Activated CD4-positive, alpha-beta T cell treated with anti-CD3 and anti-CD28 coated beads, Interleukin-2, amount 50 U/mL, for 1 hour (primary cell): ENCODE results near the gene PAPOLA.

ENCODE experiments used
- DNase-seq: peaks from one replicate; pipeline ENCODE4 v3.0.0-alpha.2; 2020

PAPOLA gene

DNA sequence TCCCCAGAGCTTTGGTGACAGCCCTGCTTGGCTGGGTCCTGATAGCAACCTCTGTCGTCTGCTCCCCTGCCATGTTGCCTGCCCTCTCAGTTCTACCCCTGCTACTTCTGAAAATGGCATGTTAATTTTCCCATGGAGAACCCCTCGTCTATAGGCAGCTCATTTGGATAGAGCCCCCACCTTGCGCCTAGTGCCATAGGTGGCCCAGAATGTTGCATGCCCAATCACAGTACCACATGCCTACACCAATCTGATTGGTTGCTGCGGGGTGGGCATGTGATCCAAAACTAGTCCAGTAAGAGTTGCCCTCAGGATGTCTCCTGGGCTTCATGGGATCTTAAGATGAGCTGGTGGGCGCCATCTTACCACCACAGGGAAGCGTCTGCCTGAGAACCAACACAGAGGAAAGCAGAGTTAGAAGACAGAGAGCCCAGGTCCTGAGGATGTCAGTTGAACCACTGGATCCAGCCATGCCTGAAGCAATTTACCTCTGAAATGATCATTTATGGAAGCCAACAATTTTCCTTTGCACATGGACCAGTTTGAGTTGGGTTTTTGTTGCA is 85.7 kb downstream of the PAPOLA start:
- DNase-seq, result no peak

DNA sequence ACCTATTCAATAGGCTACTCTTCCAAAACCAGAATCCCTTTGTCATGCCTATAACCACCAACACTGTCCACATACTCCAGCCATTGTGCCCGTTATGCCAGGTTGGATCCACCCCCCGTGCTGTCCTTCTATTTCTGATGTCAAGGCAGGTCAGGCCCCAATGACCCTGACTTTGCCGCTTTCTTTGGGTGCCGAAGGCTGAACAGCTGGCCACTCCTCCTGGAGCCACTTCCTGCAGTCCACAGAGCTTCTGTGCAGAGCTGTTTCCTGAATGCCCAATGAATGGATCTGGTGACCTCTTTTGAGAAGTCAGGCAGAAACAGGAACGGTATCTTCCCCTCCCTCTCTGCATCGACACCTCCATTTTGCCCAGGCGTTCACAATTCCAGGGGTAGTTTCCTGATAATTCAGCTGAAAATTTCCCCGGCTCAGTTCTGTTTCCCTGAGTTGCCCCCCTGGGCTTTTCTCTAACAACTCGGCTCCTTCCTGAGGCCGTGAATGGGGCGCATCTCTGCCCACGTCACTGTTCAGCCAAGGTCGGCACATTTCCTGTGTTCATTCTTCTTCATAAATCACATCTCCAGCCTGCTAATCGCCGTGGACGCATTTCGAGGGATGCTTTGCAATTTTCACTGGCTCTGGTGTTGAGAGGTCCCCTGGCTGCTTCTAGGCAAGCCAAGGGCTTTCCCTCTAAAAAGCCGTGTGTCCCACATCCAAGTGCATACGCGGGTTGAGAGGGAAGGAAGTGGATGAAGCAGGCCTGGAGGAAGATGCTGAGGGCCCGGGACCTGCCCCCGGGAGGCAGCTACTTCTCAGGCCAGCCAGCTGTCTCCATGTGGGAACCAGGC is 86.5 kb downstream of the PAPOLA start:
- no peak for DNase-seq

DNA sequence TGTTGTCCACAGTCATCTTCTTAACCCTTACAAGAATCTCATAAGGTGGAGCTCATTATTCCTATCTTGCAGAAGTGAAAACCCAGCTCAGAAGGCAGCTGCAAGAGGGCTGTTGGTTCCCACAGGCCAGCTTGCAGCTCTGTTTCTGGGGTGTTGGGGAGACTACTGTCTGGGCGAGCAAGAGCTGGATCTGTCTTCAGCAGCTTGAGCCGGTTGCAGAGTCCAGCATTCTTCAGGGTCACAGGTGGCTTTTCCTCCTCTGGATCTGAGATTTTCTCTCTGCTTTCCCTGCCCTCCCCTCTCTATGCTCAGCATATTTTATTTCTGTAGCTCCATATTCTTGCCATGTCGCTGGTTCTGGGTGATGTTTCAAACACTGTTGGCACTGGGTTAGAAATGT is 87.4 kb downstream of the PAPOLA start:
- DNase-seq, result no peak

DNA sequence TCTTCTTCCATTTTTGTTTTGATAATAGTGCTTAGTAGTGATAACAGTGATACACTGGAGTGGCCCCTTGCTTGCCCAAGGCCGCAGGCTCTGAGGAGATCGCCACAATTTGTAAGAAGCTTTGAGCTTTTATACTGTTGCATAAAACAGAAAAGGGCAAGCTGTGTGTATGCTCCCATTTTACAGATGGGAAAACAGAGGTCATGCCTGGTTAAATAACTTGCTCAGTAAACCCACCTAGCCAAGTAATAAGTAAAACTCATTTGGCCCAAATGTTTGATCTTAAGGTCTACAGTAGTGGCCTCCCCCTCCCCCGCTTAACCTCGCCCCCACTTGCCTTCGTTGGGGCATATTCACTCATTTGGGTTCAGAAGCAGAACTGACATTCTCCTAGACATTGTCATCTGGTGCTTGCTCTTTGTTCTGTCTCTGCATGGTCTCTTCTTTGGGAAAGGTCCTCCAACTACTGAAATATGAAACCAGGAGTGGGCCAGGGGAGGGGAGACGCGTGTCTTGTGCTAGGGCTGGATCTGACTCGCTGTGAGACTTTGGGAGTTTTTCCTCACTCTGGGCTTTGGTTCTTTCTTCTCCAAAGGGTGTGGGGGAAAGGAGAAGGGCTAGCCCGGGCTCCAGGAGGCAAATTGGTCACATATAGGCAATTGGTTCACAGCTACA is 88.1 kb downstream of the PAPOLA start:
- no peak for DNase-seq

DNA sequence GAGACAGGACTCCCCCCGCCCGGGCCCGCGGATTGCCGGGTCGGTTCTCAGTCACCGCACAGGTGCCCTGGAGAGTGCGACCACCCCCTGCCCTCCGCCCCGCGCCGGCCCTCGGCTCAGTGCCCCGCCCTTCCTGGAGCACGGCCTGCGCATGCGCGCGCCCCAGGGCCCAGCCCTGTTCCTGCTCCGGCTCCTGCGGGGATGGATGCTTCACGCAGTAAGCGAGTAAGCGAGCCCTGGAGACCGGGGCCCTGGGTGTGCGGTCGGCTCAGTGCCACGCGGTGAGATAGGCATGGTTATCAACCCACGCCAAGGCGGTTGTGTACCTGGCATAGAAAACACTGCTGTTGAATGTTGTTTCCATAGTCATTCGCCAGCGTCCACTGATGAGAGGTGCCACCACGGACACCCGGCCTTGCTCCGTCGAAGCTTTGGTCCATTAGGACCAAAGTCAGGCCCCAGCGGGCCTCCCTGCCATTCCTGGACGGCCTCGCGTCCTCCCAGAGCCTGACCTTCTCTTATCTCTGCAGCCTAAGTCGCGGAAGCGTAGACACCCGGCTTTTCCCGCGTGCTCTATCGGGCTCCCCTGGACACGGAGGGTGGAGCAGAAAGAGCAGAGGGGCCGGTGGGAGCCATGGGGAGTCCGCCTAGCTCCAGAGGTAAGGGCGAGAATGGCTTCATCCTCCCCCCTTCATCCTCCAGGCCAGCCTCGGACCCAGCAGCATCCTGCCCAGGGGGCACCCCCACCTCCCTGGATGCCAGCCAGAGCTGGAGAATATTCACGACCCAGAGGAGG is 90.6 kb downstream of the PAPOLA start:
- peak; percentile 52 for DNase-seq

DNA sequence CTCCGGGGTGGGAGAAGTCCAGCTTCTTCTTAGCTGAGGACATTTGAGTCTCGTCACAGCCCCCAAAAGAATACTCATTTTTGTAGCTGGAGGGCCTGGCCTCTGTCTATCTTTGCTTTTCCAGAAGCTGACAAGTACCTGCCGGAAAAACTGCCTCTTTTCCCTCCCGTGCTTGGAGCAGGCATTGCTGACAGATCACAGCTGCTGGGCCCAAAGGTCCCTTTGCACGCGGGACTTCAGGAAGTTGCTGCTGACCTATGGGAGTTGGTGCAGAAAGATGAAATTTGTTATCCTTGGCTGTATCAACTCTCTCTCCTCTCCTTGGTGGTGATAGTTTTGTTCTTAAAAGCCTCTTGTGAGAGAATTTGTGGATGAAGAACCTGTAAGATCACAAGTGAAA is 92.8 kb downstream of the PAPOLA start:
- DNase-seq, result no peak

DNA sequence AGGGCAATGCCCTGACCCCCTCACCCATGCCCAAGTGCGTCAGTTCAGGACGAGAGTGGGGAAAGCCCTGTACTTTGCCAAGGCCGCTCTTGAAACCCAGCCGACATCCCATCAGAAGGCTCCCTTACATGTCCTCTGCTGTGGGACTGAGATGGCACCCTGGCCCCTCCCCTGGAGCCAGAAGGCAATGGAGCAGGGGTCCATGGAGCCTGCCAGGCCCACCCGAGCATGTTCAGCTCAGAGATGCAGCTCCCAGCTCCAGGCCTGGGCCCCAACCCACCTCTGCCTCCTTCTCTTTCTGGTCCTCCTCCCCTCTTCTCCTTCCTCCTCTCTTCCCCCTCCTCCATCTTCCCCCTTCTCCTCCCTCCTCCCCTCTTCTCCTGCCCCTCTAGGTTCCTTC is 95.5 kb downstream of the PAPOLA start:
- no peak for DNase-seq

DNA sequence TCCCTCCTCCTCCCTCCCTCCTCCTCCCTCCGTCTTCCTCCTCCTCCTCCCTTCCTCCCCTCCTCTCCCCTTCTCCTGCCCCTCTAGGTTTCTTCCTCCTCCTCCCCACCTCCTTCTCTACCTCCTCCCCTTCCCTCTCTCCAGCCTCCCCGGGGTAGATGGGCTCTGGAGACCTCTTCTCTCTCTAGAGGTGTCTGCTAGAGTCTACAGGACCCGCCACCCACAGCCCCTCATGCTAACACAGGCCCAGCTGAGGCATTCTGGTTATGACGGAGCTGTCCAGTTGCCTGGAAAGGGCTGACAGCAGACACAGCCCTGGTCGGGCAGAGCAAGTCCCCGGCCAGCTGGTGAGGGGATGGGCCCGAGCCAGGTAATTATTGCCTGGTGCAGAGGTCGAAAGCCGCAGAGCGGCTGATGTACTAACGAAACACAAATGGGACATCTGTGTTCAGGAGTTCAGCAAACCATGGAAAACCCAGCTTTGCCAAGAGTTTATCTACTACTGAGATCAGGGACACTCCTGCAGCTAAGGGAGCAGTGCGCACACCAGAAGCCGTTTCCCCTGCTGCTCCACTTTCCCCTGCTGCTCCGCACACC is 96.2 kb downstream of the PAPOLA start:
- no peak for DNase-seq

DNA sequence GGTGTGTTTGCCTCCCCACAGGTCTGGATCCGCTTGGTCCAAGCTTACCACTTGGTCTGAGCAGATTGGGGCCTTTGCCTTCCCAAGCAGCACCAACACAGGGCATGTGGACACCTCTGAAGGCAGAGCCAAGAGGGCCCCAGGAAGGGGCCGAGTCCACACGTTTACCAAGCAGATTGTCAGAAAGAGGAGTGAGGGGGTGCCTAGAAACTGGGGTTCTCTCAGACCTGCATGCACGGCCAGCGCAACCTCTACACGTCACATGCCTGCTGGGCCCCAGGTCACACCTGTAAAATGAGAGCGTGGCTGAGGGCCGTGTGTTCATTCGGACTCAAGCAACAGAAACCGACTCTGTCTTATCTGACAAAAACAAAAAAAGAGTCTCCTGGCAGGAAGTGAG is 96.9 kb downstream of the PAPOLA start:
- no peak for DNase-seq

DNA sequence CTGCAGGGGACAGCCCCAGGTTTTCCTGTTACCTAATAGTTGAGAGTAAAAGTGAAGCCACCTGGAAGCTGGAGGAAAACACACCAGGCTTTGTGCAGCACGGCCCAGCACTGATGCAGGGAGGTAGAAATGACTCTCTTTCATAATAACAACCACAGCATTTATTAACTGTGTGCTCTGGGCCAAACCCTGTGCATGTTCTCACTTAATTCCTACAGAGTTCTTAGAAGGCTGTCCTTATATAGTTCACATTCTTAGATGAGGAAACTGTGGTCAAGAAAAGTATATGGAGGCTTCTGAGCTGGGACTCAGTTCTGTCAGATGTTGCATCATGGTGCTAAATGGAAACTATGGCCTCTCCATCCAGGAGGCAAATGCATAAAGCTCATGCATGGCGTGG is 100.0 kb downstream of the PAPOLA start:
- no peak for DNase-seq

DNA sequence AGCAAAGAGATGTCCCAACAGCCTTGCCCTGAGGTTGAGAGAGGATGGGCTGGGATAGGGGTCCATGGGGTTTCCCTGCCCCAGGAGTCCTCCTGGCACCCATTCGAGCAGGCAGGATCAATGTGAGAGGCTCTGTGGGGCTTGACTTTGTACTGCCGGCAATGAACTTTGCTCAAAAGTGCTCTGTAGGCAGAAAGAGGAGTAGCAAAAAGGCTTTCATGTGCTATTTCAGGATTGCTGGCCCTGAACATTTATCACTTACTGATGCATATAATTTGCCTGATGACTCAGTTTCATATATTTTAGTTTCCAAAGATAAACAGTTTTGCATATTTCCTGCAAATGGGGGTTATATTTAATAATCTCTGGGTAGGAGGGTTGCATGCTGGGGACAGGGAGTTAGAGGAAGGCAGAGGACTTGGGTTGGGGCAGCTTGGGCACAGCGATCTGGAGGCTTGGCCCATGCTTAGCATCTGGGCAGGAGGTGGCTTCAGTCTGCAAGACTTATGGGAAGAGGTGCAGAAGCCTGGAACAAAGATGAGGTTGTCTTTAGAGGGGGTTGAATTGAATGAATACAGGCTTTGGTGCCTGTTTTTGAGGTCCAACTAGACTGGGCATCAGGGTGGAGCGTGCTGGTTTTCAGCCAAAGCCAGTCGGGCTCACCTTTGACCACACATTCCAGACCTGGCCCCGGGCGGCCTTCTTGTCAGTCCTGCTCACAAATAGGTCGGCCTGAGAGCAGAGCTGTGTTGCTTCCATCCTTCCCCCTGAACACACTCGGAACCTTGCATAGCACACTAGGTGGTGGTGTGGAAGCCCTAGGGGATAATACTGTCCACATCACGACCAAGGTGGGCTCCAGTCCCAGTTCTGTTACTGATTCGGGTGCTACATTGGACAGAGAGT is 101.4 kb downstream of the PAPOLA start:
- DNase-seq, result no peak

DNA sequence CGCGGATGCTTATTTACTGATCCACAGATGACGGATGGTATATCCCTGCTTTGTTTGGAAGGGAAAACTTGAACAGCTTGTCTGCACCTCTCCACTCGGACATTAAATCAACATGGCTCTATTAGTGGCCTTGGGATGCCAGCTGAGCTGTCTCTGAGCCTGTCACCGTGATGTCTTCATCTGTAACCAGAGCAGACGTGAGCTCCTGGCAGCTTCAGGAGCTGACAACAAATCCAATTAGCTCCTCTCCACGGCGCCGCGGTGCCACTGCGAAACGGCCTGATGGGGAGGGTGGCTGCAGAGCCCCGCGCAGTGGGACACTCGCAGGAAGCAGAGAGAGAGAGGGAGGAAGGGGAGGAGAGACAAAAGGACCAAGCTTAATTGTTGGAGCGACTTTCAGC is 112.3 kb downstream of the PAPOLA start:
- no peak for DNase-seq

DNA sequence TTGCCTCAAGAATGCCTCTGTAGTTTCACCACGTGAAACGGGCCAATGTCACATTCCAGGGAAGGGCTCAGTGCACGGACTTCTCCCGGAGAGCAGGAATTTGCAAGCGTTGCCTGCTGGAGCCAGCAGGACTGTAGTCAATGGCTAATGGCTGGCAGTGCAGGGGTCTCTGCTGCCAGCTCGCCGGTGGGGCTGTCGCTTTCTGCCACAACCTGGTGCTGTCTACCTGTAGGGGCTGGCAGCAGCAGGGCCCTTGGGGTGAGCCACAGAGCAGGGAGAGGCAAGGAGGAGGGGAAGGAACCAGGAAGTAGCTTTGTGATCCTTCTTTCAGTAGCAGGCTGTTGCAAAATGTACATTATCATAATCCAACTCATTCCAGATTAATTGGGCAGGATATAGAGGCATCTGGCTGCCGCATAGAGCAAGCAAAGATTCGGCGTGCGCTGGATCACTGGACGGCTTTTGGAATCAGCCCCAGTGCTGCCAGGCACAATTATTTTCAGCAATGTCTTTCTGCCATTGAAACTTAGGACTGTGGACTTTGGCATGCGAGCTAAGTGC is 114.1 kb downstream of the PAPOLA start:
- DNase-seq, result no peak
